Measurements from ENCODE around the gene SETDB1. TPM values are rescaled to one million over a fixed set of nuclear protein-coding genes. Genes with fewer than 3 reads are reported as not detected.
A peak's percentile ranks its signal among the peaks of the same experiment; 100 is the strongest.

Gene SETDB1
- total RNA-seq, 1 donor = 34.1 TPM

DNA sequence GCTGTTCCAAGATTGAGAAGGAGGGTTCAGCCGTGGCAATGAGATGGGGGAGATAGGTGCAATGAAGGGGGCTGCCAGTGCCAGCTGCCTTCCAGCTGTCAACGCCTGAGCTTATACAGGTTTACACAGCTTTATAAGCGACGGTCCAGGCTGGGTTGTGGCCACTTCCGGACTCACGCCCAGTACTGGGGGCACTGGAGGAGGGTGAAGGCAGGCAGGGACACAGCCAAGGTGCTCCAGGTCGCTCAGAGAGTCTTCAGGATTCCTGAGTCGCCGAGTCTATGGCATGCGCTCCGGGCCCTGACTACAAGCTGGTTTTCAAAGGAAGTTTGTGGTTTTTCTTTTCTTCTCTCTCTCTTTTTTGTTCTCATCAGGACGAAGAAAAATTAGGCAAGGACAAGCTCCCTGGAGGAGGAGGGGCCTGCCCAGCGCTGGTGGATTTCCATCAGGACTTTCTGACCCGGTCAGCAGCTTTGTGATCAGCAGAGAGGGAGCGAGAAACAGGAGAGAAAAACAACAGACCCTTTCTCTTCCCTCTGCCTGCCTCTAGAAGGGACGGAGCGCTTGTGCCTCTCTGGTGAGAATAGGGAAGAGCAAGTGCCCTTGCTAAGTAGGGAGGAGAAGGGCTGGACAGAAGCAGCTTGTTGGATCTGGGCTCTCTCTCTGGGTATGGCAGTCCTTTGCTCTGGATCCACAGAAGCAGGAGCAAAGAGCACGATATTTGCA is 80.3 kb downstream of the SETDB1 start, which contains the start of gene MINDY1:
MINDY1 (minus strand) TSS at position 576 of the 726 bp plus-strand sequence. CDS start 4,285 bp downstream, outside the sequence.
- DNase-seq (ENCODE audit: low read depth) = peak; percentile 91
- H3K4me3 ChIP-seq (ENCODE audit: low read depth, low read length) = peak within 1 kb of the TSS; percentile 65
- TF ChIP-seq, protein P1, sequence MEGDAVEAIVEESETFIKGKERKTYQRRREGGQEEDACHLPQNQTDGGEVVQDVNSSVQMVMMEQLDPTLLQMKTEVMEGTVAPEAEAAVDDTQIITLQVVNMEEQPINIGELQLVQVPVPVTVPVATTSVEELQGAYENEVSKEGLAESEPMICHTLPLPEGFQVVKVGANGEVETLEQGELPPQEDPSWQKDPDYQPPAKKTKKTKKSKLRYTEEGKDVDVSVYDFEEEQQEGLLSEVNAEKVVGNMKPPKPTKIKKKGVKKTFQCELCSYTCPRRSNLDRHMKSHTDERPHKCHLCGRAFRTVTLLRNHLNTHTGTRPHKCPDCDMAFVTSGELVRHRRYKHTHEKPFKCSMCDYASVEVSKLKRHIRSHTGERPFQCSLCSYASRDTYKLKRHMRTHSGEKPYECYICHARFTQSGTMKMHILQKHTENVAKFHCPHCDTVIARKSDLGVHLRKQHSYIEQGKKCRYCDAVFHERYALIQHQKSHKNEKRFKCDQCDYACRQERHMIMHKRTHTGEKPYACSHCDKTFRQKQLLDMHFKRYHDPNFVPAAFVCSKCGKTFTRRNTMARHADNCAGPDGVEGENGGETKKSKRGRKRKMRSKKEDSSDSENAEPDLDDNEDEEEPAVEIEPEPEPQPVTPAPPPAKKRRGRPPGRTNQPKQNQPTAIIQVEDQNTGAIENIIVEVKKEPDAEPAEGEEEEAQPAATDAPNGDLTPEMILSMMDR (IDR thresholded peaks at IDR 0.05; ENCODE audit: insufficient read depth, low read depth, low read length) = peak; percentile 66

DNA sequence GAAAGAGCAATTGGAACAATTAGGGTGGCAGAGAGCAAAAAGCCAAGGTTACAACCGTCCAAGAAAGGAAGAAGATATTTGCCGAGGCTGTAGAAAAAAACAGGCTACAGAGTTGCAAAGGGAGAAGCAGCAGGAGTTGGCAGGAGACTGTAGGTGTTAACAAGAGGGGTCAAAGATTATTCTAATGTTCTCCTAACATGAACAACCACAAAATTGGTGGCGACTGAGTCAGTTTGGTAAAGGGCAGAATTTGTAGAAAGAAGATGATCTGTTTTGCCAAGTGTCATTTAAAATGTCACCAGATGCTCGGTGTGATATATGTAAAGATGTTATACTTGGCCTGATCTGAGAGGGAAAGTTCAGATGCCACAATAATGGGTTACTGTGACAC is 81.7 kb downstream of the SETDB1 start:
- DNase-seq (ENCODE audit: low read depth) = no peak
- H3K4me3 ChIP-seq (ENCODE audit: low read depth, low read length) = peak overlapping the region; percentile 87
- TF ChIP-seq, protein P1 (IDR thresholded peaks at IDR 0.05; ENCODE audit: insufficient read depth, low read depth, low read length) = no peak

DNA sequence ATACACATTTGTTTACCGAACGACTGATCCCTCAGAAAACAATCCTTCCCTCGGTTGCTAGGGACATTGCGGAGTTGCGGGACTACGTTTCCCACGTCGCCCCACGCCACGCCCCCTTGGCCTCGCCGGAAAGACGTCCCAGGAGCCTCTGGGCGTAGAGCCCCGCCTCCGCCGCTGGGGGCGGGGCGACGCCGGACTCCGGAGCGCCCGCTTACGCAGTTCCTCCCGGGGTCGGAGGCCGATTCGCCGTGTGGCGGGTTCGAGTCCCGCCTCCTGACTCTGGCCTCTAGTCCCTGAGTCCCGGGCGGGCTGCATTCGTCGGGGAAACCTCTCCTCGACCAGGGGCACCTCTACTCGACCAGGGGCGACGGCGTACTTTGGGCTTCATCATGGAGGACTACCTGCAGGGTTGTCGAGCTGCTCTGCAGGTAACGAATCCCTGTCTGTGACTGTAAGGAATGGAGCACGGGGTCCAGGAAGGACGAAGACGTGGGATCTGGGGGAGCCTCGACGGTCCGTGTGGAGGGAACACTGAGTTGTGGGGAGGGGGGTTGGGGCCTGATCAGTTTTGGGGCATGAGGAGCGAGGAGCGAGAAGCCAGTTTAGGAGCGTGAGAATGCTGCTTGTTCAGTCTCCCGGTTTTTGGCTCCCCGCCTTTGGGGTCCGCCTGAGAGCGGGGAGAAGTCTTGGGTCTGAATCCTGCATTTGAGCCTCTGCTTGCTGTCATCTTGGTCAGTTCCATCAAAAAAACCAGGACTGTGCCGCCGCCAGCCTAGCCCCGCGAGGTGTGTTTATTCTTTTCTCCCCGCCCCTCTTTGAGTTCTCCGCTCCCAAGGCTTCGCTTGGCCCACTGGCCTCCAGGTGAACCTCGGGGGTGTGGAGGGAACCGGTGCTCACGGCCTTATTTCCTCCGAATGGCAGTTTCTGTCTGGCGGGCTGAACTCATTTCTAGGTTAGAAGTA is 82.4 kb downstream of the SETDB1 start, which contains the start of gene PRUNE1:
PRUNE1 (plus strand) TSS at position 206 of the 962 bp plus-strand sequence; CDS start at position 390, 184 bp downstream.
- TF ChIP-seq, protein P1 (IDR thresholded peaks at IDR 0.05; ENCODE audit: insufficient read depth, low read depth, low read length) = no peak
- peak within 1 kb of the TSS; percentile 87 for H3K4me3 ChIP-seq (ENCODE audit: low read depth, low read length)
- peak; percentile 97 for DNase-seq (ENCODE audit: low read depth)

DNA sequence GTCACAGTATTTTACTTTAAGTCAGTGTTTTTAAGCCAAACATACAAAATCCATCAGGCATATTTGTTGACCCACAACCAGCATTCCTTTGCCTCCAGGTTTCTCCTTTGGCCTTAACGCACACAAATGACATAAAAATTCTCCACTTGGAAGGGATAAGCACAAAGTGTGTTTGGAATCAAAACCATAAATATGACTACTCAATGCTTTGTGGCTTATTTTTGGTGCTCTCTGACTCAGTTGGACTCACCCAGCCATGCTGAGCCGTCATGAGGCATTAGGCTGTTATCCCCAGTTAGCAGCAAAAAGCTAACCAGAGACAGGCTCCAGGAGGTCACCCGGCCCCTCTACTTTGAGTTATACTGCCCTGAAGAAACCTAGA is 83.0 kb downstream of the SETDB1 start:
- H3K4me3 ChIP-seq (ENCODE audit: low read depth, low read length) = peak overlapping the region; percentile 87
- TF ChIP-seq, protein P1 (IDR thresholded peaks at IDR 0.05; ENCODE audit: insufficient read depth, low read depth, low read length) = no peak
- DNase-seq (ENCODE audit: low read depth) = peak; percentile 58

DNA sequence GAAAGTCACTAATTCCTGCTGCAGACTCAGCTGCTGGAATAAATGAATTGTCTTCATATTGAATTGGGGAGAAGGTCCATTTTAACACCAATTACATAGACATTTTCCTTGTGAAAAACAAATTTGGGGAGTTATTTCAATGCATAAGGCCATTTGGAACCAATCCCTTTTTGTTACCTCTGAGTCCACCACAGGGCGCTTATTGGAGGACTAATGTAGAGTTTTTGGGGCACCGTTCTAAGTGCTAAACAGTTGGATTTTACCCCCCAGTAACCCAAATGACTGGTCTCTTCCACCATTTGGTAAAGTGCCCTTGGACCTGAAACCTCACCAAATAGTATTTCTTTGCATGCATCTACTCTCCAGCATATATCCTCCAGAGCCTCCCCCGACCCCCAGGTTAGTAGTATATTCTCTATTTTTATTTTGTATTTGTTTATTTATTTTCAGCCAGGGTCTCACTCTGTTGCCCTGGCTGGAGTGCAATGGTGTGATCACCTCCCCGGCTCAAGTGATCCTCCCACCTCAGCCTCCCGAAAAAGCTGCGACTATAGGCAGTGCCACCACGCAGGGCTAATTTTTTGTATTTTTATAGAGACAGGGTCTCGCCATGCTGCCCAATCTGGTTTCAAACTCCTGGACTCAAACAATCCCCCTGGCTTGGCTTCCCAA is 83.6 kb downstream of the SETDB1 start:
- TF ChIP-seq, protein P1 (IDR thresholded peaks at IDR 0.05; ENCODE audit: insufficient read depth, low read depth, low read length) = no peak
- DNase-seq (ENCODE audit: low read depth) = no peak
- H3K4me3 ChIP-seq (ENCODE audit: low read depth, low read length) = no peak overlapping the region

DNA sequence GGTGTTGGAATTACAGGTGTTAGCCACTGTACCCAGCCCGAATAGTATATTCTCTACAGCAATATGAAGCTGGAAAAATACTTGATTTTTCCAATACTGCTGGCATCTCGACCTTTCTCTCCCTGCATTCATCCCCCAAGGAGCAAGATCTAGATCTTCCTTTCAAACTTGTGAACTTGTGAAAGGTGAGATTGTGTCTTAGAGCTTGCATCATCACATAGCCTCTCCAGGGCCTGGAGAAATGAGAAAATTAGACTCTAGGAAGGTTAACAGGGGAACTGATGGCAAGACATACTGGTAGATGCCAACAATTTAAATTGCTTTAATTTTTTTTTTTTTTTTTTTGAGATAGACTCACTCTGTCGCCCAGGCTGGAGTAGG is 84.2 kb downstream of the SETDB1 start:
- DNase-seq (ENCODE audit: low read depth) = no peak
- TF ChIP-seq, protein P1 (IDR thresholded peaks at IDR 0.05; ENCODE audit: insufficient read depth, low read depth, low read length) = no peak
- no peak overlapping the region for H3K4me3 ChIP-seq (ENCODE audit: low read depth, low read length)
